Suprapubic skin (tissue), 4 donors: ENCODE results near the gene ZNF613. TPM values are rescaled to one million over a fixed set of nuclear protein-coding genes. Genes with fewer than 3 reads are reported as not detected.

ENCODE experiments used
- DNase-seq, 2 donors: peaks; one replicate each; pipeline ENCODE4 v3.0.0-alpha.2; 2019; ENCODE audit warnings: low spot score in 2 of 2
- H3K27ac ChIP-seq: fragments of 200-600 bp; sonication (generic); one replicate; pipeline ENCODE4 v1.5.1; 2019
- H3K27me3 ChIP-seq: fragments of 200-600 bp; sonication (generic); one replicate; pipeline ENCODE4 v1.5.1; 2019
- H3K36me3 ChIP-seq: fragments of 200-600 bp; sonication (generic); one replicate; pipeline ENCODE4 v1.5.1; 2019
- H3K4me1 ChIP-seq: fragments of 200-600 bp; sonication (generic); one replicate; pipeline ENCODE4 v1.5.1; 2019
- H3K4me3 ChIP-seq: fragments of 200-600 bp; sonication (generic); one replicate; pipeline ENCODE4 v1.5.1; 2019; ENCODE audit warnings: mild to moderate bottlenecking
- H3K9me3 ChIP-seq: fragments of 200-600 bp; sonication (generic); one replicate; pipeline ENCODE4 v1.5.1; 2019
- POLR2A ChIP-seq, 2 donors: fragments of 450-650 bp; IDR thresholded peaks; one replicate each; pipeline ENCODE4 v1.6.1; 2017; ENCODE audit warnings: antibody characterized with exemption in 2 of 2, mild to moderate bottlenecking in 2 of 2, moderate library complexity in 2 of 2
- WGBS: methylation state at CpG from one replicate; pipeline ENCODE4 v1.1.5; 2018; 5-methylcytosine and 5-hydroxymethylcytosine counted together
- total RNA-seq, 4 donors: library from RNA; depleted of rRNA; stranded (reverse); fragments of >200 nt; gene quantifications; one replicate each; pipeline ENCODE4 v1.1.0, GENCODE V29; 2016

ZNF613 gene
- total RNA-seq, 4 donors from 2014 or later = 2.2 to 4.4 (median 3.0) TPM

- Histone ChIP-seq H3K27ac (no peak overlapping the region), H3K9me3 (peaks cover 62% of the 10 kb centered on the region), H3K4me1 (no peaks in the 10 kb centered on the region), H3K4me3 (no peak overlapping the region), H3K27me3 (no peaks in the 10 kb centered on the region), H3K36me3 (peaks cover 64% of the 10 kb centered on the region)
- 100% methylated on average over 2 of the region's 2 CpGs for WGBS
- DNase-seq = no peak
- no peak for TF ChIP-seq POLR2A (IDR thresholded peaks at IDR 0.05)
Observed at GRCh38 chr19:51994048-51994644, 66.9 kb downstream of the ZNF613 start.

Other genes with a start within 250 kb of the ZNF613 start
- gene SPACA6, start 234.1 kb upstream of the ZNF613 start, total RNA-seq = 10 to 100 TPM in 1 of 4 donors, 1 to 10 TPM in 3; 3.1 to 23.2 (median 7.8) TPM
- gene HAS1, start 203.5 kb upstream of the ZNF613 start, total RNA-seq = 1 to 10 TPM in 3 of 4 donors, not detected in 1; 2.2 to 9.8 (median 4.4) TPM
- gene FPR1, start 175.6 kb upstream of the ZNF613 start, total RNA-seq = 1 to 10 TPM in 2 of 4 donors, under 1 TPM in 2; 0.60 to 1.7 (median 1.0) TPM
- gene FPR2, start 166.3 kb upstream of the ZNF613 start, total RNA-seq = under 1 TPM in 1 of 4 donors, not detected in 3; 0.34 TPM
- gene FPR3, start 132.3 kb upstream of the ZNF613 start, total RNA-seq = 1 to 10 TPM in 3 of 4 donors, under 1 TPM in 1; 0.81 to 2.9 (median 2.1) TPM
- gene ZNF577, start 39.5 kb upstream of the ZNF613 start, total RNA-seq = 10 to 100 TPM in 3 of 4 donors, 1 to 10 TPM in 1; 8.5 to 47.5 (median 17.9) TPM
- gene ZNF649, start 22.5 kb upstream of the ZNF613 start, total RNA-seq = 10 to 100 TPM in 3 of 4 donors, 1 to 10 TPM in 1; 9.0 to 19.7 (median 14.3) TPM
- gene ZNF350, start 59.4 kb downstream of the ZNF613 start, total RNA-seq = 10 to 100 TPM in 2 of 4 donors, 1 to 10 TPM in 2; 7.0 to 15.9 (median 11.9) TPM
- 10 to 100 TPM; 10.2 to 19.6 (median 13.6) TPM for gene ZNF615, start 80.7 kb downstream of the ZNF613 start, total RNA-seq
- gene ZNF614, start 100.9 kb downstream of the ZNF613 start, total RNA-seq = 1 to 10 TPM; 4.1 to 8.5 (median 4.6) TPM
- 10 to 100 TPM in 3 of 4 donors, 1 to 10 TPM in 1; 5.6 to 41.1 (median 13.4) TPM for gene ZNF432, start 121.4 kb downstream of the ZNF613 start, total RNA-seq
- gene ZNF841, start 168.3 kb downstream of the ZNF613 start, total RNA-seq = 10 to 100 TPM; 12.4 to 33.7 (median 18.6) TPM
- 10 to 100 TPM in 1 of 4 donors, 1 to 10 TPM in 3; 5.1 to 12.2 (median 6.6) TPM for gene ZNF616, start 212.5 kb downstream of the ZNF613 start, total RNA-seq
- 10 to 100 TPM in 3 of 4 donors, 1 to 10 TPM in 1; 7.3 to 25.7 (median 15.9) TPM for gene ZNF836, start 244.1 kb downstream of the ZNF613 start, total RNA-seq